DMS79 (cell line): ENCODE data around the gene ULK1.
A peak's percentile ranks its signal among the peaks of the same experiment; 100 is the strongest.

Experiments used
- DNase-seq: peaks from one replicate; lab custom pipeline; 2025; lab: John Stamatoyannopoulos, UW

ULK1 gene

GRCh38 chr12:131892711-131893604 is 1.5 kb upstream of the ULK1 start:
- no peak for DNase-seq

- DNase-seq = no peak
Measured at GRCh38 chr12:131893605-131894312, 663 bp upstream of the ULK1 start.

GRCh38 chr12:131894981-131895639 is 688 bp downstream of the ULK1 start:
- DNase-seq = no peak

DNA sequence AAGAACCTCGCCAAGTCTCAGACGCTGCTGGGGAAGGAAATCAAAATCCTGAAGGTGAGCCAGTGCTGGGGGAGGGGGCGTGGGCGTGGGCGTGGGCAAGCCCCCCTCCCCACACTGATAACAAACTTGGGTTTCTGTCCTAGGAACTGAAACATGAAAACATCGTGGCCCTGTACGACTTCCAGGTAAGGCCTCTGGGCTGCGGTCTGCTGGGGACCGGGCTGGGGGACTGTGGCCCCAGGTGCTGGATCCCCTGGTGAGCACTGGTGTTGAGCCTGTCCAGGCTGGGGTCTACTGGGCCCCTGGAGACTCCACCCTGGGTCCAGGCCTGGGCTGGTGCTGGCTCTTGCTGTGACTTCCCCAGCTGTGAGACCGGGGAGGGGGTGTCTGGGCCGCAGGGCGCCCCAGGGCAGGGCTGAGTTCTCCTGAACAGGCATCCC is 1.2 kb downstream of the ULK1 start:
- DNase-seq = no peak

- DNase-seq = peak; percentile 42
Measured at GRCh38 chr12:131896080-131896810, 1.8 kb downstream of the ULK1 start.

- DNase-seq = no peak
Measured at GRCh38 chr12:131896811-131897270, 2.4 kb downstream of the ULK1 start.

DNA sequence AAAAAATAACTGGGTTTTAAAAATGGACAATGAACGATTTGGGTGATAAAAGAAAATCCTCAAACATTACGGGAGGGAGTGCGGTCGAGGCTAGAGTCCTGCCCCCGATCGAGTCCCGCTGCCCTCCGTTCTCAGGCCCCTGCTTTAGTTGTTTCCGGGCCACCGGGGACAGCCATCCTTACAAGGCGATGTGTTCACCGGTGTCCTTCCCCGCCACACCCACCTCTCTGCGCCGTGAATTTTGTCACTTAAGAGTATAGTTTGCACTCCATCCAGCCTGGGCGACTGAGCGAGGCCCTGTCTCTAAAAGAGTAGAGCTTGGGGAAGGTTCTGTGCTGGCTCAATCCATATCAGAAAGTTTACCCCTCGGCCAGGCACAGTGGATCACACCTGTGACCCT is 2.9 kb downstream of the ULK1 start:
- DNase-seq = no peak

DNA sequence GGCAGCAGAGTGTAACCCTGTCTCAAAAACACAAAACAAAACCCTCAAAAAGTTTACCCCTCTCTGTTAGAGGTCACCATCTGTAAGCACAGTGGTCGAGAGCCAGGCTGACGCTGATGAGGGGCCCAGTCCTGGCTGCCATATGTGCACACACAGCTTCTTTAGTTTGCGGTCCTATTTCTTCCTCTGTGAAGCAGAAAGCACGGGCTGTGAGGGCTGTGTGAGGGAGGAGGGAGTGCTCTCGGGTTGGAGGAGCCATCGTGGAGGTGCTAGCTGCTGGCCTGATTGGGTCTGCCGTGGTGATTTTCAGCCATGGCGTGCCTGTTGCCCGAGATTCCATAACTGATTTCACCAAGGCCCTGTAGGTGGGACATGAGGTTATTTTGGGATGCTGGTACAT is 3.5 kb downstream of the ULK1 start:
- no peak for DNase-seq

DNA sequence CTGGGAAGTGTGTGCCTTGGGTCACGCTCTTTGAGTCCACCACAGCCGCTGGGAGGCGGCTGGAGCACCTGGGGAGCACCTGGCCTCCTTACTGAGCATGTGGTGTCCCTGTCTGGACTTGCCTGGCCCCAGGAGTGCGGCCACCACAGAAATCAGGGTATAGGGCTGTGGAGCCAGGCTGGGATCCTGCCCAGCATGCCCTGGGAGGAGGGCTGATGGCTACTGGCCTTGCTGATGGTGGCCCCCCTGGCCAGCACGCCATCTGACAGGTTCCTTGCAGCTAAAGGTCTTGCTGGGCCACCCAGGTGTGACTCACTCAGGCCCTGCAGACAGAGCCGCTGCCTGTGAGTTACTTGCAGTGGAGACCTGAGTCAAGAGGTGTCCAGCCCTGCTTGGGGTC is 6.0 kb downstream of the ULK1 start:
- DNase-seq = peak; percentile 68

GRCh38 chr12:131901431-131902331 is 7.3 kb downstream of the ULK1 start:
- no peak for DNase-seq

GRCh38 chr12:131902332-131903241 is 8.2 kb downstream of the ULK1 start:
- no peak for DNase-seq

- no peak for DNase-seq
Measured at GRCh38 chr12:131903270-131904255, 9.1 kb downstream of the ULK1 start.

DNA sequence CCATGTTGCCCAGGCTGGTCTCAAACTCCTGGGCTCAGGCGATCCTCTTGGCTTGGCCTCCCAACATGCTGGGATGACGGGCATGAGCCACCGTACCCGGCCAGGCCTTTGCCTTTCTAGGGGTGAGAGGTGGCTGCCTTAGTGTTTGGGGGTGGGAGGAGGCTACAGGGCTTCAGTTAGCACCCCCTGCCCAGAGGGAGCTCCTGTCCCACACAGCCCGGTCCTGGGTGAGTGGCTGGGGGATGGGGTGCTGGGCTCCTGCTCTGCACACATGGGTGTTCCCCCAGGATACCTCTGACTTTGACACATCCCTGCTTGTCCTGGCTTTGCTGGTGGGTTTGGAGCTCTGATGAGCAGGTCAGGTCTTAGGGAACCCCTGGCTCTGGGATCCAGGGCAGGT is 9.9 kb downstream of the ULK1 start:
- no peak for DNase-seq

- no peak for DNase-seq
Measured at GRCh38 chr12:131905081-131905629, 10.7 kb downstream of the ULK1 start.

DNA sequence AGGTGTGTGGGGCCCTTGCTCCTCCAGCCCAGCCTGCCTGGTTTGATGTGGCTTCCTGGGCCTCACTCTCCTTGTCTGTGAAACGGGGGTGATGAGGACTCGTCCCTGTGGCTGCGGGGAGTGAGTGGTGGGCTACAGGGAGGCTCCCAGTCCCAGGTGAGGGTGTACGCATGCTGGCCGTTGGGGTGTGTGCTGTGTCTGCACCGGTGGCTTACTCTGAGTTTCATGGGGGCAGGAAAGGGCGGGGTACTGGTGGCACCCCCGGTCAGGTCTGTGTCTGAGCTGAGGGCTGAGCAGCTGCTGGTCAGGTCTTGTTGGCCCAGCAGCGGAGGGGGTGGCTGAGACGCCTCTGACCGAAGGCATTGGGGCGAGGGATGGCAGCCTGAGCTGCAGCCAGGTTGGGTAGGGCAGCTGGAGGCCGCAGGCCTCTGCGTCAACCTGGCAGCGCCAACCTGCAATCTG is 11.2 kb downstream of the ULK1 start:
- no peak for DNase-seq

GRCh38 chr12:131907379-131908091 is 13.1 kb downstream of the ULK1 start:
- no peak for DNase-seq
